Stimulated activated CD4-positive, alpha-beta T cell treated with anti-CD3 and anti-CD28 coated beads, Interleukin-4, amount 100 ng/mL, for 4 hours (primary cell): ENCODE data around the gene CHCHD10.
"Not testable (repeated sequence)": the region's sequence is repeated elsewhere in the genome, so short reads cannot be mapped to it uniquely, and the experiment has no call there.

Experiments
- DNase-seq, 2 experiments: peaks; one replicate each; pipeline ENCODE4 v3.0.0-alpha.2; 2020

The CHCHD10 gene

GRCh38 chr22:23744485-23744884 is 23.3 kb downstream of the CHCHD10 start:
- no peak for DNase-seq

- no peak for DNase-seq
These were observed 23.8 kb downstream of the CHCHD10 start for GRCh38 chr22:23744001-23744400.

DNA sequence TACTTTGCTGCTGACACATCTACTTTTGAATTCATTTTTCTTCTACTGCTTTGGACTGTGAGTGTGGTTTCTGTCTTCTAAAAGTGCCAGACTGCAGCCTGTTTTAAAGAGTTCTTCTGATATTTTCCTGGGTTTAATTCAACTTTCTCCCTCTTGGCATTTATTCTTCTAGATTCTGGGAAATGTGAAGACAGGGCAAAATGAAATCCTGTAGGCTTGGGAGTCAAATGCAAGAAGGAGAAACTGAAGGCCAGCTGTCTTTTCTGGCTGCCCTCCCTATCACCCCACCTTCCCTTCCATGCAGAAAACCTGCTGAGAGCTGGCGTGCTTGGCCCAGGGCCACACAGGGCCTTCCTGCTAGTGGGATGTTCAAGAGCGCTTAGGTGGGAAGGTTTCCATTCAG is 24.5 kb downstream of the CHCHD10 start:
- no peak for DNase-seq

DNA sequence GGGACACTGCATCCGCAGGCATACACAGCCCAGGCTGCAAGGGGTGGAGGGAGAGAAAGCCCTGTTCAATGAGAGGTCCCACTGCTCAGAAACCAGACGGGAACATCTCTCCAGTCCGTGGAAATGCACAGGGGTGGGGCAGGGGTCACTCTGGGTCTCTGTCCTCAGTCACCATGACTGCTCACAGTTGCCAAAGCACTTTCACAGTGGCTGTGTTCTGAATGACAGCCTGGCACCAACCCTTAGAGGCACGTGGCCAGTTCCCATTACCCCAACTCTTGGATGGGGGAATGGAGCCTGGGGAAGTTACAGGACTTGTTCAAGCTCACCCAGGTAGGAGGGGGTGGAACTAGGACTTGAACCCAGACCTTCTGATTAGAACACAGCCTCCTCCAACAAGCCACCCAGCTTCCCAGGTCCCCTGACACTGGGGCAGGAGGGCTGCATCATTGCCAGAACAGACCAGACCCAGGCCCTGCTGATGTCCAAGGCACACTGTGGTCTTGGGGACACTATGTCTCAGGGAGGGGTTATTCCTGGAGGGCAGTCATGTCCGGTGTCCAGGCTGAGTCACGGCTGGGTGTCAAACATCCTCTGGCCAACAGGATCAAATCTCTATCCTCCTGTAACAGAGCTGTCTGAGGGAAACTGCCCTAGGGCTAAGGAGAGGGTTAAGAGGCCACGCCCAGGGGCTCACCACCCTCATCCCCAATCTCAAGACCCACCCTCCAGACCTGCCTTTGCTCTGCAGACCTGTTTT is 25.1 kb downstream of the CHCHD10 start:
- DNase-seq, result no peak

- no peak for DNase-seq
These were observed 30.1 kb downstream of the CHCHD10 start for GRCh38 chr22:23737696-23738095.

DNA sequence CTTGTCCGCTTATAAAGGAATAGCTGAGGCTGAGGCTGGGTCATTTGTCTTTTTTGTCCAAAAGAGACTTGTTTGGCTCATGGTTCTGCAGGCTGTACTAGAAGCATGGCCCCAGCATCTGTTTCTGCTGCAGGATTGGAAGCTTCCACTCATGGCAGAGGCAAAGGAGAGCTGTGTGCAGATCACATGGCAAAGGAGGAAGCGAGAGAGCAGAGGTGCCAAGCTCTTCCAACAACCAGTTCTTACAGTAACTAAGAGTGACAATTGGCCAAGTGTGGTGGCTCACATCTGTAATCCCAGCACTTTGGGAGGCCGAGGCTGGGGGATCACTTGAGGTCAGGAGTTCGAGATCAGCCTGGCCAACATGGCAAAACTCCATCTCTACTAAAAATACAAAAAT is 39.7 kb downstream of the CHCHD10 start:
- DNase-seq, result not testable (repeated sequence)

GRCh38 chr22:23722724-23723123 is 45.0 kb downstream of the CHCHD10 start:
- no peak for DNase-seq

DNA sequence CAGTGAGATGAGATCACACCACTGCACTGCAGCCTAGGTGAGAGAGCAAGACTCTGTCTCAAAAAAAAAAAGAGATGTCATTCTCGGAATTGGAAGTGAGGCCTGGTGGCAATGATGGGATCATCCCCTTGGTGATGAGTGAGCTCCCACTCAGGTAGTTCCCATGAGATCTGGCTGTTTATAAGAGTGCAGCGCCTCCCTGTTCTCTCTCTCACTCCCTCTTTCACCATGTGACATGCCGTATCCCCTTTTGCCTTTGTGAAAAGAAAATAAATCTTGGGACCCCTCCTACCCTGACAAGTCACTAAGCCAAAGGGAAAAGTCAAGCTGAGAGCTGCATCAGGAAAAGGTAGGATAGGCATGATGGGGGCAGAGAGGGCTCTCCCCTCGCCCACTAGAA is 45.6 kb downstream of the CHCHD10 start:
- DNase-seq, result no peak

DNA sequence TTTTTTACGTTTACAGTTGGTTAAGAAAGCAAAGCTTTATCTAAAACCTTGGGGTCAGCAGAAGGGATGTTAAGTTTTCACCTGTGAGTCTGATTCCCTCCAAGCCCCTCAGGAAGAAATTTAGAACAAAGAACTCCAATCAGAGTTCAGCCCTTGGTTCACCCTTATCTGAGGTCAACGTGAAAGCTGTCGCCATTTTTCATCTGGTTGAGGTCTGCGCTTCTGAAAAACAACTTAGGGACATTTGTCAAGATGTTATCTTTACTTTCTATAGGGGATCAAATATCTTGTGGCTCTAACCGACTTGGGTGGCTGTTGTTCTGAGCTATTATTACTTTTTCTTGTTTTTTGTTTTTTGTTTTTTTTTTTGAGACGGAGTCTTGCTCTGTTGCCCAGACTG is 46.9 kb downstream of the CHCHD10 start:
- DNase-seq, result no peak

DNA sequence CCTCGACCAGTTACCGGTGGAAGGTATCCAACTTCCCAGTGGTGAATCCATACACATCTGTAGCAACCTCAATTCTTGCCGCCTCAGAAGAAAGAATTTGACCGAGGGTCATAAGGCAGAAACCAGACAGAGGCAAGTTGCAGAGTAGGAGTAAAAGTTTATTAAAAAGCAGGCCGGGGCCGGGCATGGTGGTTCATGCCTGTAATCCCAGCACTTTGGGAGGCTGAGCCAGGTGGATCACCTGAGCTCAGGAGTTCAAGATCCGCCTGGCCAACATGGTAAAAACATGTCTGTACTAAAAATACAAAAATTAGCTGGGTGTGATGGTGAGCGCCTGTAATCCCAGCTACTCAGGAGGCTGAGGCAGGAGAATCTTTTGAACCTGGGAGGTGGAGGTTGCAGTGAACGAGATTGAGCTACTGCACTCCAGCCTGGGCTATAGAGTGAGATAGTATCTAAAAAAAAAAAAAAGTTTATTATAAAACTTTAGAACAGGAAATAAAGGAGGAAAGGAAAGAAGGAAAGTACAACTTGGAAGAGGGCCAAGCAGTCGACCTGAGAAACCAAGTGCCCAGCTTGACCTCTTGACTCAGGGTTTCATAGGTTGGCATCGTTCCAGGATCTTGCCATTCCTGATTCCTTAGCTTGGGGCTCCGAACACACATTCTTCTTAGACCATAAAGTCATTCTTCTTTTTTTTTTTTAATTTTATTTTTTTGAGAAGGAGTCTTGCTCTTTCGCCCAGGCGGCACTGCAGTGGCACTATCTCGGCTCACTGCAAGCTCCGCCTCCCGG is 49.2 kb downstream of the CHCHD10 start:
- DNase-seq, result no peak

DNA sequence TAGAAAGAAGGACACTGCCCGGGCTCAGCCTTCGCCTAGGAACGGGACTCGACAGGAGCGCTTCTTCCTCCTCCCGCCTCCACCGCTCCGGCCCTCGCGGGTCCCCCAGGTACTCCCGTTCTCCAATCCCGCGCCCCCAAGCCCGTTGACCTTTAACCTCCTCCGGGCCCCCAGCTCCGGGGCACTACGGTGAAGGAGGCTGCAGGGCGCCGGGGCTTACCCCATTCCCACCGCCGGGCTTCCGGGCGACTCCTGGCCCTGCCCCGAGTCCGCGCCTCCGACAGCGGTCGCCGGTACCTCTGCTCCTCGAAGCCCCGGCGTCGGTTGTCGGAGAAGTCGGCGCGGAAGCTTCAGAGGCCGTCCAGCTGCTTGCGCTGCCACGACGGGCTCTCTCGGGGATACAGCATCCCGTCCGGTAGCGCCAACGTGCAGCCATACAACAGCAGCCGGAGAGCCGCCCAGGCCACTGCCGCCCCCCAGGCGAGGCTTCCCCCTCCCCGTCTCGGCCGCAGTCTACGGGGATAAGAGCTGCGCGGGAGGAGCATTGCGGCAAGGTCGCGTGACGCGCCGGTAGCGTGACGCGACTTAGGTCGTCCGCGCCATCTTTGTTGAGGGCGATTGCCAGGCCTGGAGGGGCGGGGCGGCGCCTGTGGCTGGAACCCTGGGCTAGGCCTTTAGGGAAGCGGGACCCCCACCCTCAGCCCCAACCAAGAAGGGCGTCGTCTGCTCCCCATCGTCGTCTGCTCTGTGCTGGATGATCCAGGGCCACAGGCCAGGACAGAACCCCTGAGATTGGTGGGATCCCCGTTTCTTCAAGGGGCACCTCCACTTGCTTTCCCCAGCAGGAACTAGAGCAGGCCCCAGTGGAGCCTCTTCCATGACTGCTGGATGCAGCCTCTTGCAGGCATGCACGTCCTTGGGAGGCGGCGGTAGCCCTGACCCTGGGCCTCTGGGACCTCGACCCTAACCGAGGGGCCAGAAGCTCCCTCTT is 50.7 kb downstream of the CHCHD10 start:
- DNase-seq, result peak; percentile 78 to 79
